HG03108 (cell line): ENCODE measurements around the gene RGL1.

Source experiments
- ATAC-seq: cut with Tn5 transposase; IDR thresholded peaks from one replicate; pipeline ENCODE4 v1.9.1; 2021; ENCODE audit warnings: moderate library complexity; ENCODE audit not compliant: unreplicated experiment

Gene RGL1

GRCh38 chr1:183945428-183946319 lies 140.8 kb downstream of the RGL1 start:
- ATAC-seq = no peak

- no peak for ATAC-seq
These were observed 141.3 kb downstream of the RGL1 start for GRCh38 chr1:183946320-183946613.

- no peak for ATAC-seq
These were observed 143.1 kb downstream of the RGL1 start for GRCh38 chr1:183947988-183948387.

- no peak for ATAC-seq
These were observed 147.2 kb downstream of the RGL1 start for GRCh38 chr1:183952101-183952500.

GRCh38 chr1:183953031-183953430 lies 148.1 kb downstream of the RGL1 start:
- no peak for ATAC-seq

- no peak for ATAC-seq
These were observed 149.6 kb downstream of the RGL1 start for GRCh38 chr1:183954496-183954895.

GRCh38 chr1:183956559-183957188 lies 151.8 kb downstream of the RGL1 start:
- peak; percentile 100 for ATAC-seq

- no peak for ATAC-seq
These were observed 152.4 kb downstream of the RGL1 start for GRCh38 chr1:183957216-183957830.

GRCh38 chr1:183958958-183959357 lies 154.0 kb downstream of the RGL1 start:
- ATAC-seq = no peak

- no peak for ATAC-seq
These were observed 156.2 kb downstream of the RGL1 start for GRCh38 chr1:183961132-183961531.

- no peak for ATAC-seq
These were observed 158.0 kb downstream of the RGL1 start for GRCh38 chr1:183962903-183963302.

GRCh38 chr1:183965726-183966125 lies 160.8 kb downstream of the RGL1 start:
- no peak for ATAC-seq

GRCh38 chr1:183966487-183966886 lies 161.6 kb downstream of the RGL1 start:
- ATAC-seq = no peak

GRCh38 chr1:183967914-183968313 lies 163.0 kb downstream of the RGL1 start:
- ATAC-seq = no peak

GRCh38 chr1:183968386-183968785 lies 163.5 kb downstream of the RGL1 start:
- ATAC-seq = no peak

GRCh38 chr1:183970516-183971300 lies 165.8 kb downstream of the RGL1 start:
- no peak for ATAC-seq

- no peak for ATAC-seq
These were observed 170.7 kb downstream of the RGL1 start for GRCh38 chr1:183975651-183976050.

- ATAC-seq = no peak
These were observed 172.8 kb downstream of the RGL1 start for GRCh38 chr1:183977717-183978116.
